Suppressor macrophage treated with lipopolysaccharide for 4 hours (primary cell): Measurements from ENCODE around the gene MSLN.
"Not testable (repeated sequence)": the region's sequence is repeated elsewhere in the genome, so short reads cannot be mapped to it uniquely, and the experiment has no call there.

ENCODE experiments used
- DNase-seq: peaks from one replicate; pipeline ENCODE4 v3.0.0-alpha.2; 2020

The MSLN gene

DNA sequence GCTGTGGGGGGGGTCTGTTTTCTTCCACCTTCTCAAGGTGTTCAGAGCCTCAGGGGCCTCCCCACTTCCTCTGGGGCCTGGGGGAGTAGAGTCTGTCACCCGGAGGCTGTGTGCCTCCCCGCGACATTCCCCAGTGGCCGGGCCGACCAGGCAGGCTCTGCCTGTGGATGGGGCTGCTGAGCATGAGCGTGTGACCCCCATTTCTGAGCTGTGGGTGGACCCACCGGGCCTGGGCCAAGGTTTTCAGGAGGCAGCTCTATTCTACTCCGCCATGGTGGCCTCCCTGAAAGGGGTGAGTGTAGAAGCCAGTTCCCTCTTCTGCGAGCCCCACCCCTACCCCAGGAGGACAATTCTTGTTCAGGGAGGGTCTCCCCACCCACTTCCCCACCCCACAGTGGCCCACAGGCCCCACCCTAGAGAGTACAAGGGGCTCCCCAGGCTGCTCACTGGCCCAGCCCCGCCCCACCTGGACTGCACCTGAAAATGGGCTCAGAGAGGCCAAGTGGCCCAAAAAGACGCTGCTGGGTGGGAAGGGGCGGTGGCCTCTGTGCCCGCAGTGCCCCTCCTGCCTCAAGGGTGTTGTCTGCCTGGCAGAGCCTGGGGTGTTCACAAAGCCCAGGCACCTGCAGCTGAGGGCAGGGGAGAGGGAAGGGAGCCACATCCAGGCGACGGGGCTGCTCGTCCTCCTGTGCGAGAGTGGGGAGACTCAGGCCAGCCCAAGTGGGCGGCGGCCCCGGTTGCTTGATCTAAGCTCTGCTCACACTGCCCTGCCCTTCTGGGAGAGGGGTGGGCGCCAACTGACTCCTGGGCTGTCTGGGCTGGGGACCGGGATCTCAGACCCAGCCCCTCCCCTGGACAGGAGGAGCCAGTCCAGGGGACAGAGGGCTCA, 1.3 kb downstream of the MSLN start:
- no peak for DNase-seq

DNA sequence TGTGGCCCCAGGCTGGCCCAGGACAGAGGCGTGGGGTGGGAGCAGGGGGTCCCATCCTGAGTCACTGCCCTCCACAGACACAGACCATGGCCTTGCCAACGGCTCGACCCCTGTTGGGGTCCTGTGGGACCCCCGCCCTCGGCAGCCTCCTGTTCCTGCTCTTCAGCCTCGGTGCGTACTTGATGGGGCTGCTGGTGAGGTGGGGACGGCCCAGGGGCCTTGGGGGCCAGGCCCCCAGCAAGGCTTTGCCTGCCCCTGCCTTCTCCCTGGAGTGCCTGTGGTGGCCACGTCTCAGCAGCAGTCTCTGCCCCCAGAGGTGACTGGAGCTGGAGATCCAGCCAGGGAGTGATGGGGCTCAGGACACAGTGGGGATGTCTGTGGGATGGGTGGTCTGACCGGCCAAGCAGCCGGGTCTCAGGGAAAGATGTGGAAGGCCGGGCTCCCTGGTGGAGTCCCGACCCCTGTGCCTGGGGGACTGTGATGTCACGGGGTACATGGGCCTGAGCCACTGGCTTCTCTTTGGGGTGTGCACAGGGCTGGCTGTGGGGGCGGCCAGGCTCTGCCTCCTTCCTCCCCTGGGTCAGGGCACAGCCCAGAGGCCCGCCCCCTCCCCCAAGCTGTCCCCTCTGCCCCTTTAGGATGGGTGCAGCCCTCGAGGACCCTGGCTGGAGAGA, 2.2 kb downstream of the MSLN start:
- no peak for DNase-seq

GRCh38 chr16:763369-764183, 3.0 kb downstream of the MSLN start:
- DNase-seq: no peak

- no peak for DNase-seq
Measured at GRCh38 chr16:764184-764750, 3.7 kb downstream of the MSLN start.

DNA sequence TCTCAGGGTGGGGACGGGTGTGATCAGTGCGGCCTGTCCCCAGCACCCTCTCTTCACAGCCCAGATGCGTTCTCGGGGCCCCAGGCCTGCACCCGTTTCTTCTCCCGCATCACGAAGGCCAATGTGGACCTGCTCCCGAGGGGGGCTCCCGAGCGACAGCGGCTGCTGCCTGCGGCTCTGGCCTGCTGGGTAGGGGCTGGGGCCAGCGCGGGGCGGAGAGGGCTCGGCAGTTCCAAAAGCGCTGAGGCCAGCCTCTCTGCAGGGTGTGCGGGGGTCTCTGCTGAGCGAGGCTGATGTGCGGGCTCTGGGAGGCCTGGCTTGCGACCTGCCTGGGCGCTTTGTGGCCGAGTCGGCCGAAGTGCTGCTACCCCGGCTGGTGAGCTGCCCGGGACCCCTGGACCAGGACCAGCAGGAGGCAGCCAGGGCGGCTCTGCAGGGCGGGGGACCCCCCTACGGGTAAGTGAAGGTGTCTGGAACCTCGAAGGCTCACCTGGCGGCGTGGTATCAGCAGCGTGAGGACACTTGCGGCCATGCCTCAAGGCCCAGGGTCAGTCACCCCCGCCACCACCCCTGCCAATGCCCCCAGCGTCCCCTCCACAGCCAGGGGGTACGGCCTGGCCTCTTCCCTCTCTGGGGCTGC, 4.4 kb downstream of the MSLN start:
- DNase-seq: no peak

GRCh38 chr16:765488-765865, 4.9 kb downstream of the MSLN start:
- no peak for DNase-seq

DNA sequence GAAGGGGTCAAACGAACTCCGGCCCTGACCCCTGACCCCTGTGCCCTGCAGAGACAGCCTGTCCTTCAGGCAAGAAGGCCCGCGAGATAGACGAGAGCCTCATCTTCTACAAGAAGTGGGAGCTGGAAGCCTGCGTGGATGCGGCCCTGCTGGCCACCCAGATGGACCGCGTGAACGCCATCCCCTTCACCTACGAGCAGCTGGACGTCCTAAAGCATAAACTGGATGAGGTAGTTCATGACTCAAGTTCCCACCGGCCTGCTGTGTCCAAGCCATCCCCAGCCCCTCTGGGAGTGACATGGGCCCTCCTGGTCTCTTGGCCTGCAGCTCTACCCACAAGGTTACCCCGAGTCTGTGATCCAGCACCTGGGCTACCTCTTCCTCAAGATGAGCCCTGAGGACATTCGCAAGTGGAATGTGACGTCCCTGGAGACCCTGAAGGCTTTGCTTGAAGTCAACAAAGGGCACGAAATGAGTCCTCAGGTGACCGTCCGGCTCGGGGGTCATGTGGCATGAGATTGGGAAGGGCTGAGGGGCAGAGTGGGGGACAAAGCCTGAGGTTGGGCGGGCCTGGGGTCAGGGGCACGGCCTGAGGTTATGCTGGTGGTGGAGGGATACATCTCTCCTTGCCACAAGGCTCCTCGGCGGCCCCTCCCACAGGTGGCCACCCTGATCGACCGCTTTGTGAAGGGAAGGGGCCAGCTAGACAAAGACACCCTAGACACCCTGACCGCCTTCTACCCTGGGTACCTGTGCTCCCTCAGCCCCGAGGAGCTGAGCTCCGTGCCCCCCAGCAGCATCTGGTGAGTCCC, 5.7 kb downstream of the MSLN start:
- DNase-seq: no peak

DNA sequence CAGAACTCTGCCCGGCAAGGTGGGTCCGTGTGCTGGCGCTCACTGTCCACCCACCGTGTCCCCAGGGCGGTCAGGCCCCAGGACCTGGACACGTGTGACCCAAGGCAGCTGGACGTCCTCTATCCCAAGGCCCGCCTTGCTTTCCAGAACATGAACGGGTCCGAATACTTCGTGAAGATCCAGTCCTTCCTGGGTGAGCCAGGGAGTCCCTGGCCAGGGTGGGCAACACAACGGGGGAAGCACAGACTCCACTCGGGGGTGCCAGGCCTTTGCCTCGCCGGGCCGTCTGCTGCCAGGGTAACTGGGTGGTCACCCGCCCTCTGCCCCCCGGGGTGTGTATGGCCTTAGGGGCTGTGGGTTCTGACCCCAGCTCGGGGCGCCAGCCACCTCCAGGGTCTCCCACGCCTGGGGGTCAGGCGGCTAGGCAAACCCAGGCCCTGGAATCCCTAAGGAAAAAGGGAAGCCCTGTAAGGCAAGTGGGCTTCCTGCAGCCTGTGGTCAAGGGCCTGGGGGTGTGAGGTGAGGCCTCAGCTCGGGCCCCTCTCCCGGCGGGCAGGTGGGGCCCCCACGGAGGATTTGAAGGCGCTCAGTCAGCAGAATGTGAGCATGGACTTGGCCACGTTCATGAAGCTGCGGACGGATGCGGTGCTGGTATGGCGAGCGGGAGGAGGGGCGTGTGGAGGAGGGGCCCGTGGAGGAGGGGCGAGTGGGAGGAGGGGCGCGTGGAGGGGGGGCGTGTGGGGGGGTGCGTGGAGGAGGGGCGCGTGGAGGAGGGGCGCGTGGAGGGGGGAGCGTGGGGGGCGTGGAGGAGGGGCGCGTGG, 6.5 kb downstream of the MSLN start:
- DNase-seq: no peak

GRCh38 chr16:767743-768235, 7.3 kb downstream of the MSLN start:
- DNase-seq: no peak

- no peak for DNase-seq
Measured at GRCh38 chr16:768428-768827, 7.9 kb downstream of the MSLN start.

GRCh38 chr16:769184-769784, 8.8 kb downstream of the MSLN start:
- DNase-seq: no peak

DNA sequence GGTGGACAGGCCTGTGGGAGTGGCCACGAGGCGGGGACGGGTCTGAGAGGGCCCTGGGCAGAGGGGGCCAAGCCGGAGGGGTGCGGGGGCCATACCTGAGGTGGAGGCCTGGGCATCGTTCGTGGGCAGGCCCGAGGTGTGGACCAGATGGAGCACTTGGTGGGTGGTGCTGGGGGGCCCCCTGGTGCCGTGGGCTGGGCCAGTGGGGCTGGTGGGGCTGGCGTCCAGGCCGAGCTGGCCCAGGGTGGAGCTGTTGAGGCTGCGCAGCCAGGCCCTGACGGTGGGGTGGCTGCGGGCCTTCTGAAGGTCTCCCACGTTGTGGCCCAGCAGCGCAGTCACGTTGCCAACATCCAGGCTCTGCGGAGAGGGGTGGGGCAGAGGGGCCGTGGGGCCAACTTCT, 9.4 kb downstream of the MSLN start:
- no peak for DNase-seq

GRCh38 chr16:770411-770810, 9.9 kb downstream of the MSLN start:
- DNase-seq: no peak

DNA sequence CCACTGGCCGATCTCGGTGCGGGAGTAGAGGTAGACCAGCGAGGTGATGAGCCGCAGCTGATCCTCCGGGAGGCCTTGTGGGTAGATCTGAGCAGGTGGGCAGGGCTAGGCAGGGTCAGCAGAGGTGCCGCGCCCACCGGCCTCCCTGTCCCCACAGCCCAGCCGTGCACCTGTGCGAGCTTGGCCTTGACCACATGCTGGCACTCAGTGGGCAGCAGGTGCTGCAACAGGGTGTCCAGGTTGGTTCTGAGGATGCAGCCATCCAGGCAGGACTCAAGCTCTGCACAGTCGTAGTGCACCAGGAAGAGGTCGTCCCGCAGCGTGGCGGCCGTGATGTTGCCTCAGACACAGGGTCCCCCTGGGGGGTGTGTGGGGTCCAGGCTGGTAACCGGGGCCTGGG, 12.4 kb downstream of the MSLN start:
- DNase-seq: no peak

DNA sequence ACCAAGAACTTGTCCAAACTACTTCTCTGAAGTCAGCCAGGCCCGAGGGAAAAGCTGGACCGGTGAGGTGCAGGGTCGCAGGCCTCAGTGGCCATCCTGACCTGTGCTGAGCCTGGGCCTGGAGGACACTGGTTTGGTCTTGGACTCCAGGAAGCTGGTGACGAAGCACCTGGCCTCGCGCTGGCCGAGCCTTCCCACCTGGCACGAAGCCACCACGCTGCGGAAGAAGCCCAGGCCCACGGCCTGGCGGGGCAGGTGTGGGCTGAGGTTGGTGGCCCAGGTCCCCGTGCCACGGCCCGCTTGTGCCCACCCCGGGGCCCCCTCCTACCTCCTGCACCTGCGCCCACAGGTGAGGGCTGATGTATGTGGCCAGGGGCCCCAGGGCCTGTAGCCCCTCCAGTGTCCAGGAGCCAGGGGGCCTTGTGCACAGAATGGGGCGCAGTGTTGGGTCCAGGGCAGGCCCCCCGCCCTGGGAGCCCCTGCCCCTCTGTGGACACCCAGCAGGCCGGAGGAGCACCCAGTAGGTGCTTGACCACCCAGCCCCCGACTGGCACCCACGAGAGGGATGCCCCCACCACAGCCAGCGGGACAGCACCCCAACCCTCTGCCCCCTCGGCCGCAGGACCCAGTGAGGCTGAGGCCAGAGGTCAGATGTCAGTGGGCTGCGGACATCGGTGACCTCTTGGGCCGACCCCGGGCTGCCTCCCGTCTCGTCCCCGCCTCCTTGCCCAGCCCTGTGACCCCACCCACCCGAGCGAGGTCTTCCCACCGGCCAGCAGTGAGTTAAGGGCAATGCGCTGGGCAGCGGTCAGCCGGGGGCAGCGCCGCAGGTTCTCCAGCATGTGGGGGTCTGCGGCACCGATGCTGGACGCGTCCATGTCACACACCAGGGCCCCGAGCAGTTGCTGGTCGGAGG, 13.8 kb downstream of the MSLN start:
- DNase-seq: no peak

DNA sequence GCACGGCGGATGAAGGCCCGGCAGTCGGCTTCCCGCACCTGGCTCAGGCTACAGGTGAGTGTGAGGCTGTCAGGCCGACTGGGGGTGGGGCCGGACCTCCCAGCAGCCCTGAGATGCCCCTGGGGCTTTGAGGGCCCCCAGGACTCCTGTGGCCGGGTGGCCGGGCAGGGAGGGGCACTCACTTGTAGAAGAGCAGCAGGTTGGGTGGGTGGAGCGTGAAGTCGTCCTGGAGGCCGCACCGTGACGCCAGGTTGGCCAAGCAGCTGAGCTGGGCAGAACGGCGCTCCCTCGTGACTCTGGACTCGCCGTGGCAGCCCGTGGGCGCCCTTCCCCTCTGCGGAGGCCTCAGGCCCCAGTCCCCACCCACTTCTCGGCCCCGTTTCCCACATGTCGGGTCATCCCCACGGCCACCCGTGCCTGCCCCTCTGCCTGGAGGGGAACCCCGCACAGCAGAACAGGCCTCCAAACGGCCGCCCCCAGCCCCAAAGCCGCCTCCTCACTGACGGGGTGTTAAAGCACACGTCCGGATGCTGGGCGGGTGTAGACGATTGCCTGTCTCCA, 14.8 kb downstream of the MSLN start:
- DNase-seq: no peak

DNA sequence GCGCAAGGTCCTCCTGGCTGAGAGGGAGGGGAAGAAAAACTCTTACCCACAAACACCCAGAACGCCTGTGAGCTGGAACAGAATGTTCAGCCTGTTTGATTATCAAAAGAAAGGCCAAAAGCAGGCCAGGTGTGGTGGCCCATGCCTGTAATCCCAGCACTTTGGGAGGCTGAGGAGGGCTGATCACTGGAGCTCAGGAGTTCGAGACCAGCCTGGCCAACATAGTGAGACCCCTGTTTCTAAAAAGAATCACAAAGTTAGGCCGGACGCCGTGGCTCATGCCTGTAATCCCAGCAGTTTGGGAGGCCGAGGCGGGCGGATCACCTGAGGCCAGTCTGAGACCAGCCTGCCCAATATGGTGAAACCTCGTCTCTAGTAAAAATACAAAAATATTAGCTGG, 15.8 kb downstream of the MSLN start:
- DNase-seq: not testable (repeated sequence)

GRCh38 chr16:776824-777223, 16.3 kb downstream of the MSLN start:
- DNase-seq: no peak

DNA sequence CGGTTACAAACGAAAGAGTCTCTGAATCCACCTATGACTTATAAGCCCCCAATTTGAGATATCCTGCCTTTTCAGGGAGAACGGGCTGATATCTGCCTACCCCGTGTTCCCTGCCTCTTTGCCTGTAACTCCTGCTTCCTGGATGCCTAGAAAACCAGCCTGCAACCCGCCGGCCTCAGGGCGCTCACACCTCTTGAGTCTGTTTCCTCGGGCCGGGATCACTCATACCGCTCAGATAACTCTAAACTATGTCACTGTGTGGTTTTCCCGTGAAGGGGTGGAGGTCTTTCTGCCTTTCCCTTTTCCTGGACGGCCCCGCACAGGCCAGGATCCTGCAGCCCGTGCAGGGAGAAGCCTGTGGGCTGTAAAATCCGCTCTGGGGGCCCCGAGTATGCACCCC, 17.3 kb downstream of the MSLN start:
- no peak for DNase-seq
